T47D (cell line): ENCODE data around the gene LGALS8.

ENCODE experiments used
- DNase-seq, 2 experiments: peaks; one replicate each; pipeline versions ENCODE4 v3.0.0 to v3.0.0-alpha.2; 2011 to 2012; ENCODE audit warnings: low read depth in 1 of 2, low spot score in 1 of 2
- JUND ChIP-seq: IDR thresholded peaks from 2 replicates; pipeline ENCODE4 v1.6.1; 2012; ENCODE audit warnings: low read depth
- in situ Hi-C: cut with HindIII; loops from 2 replicates; pipeline ENCODE4 v1.10.0; 2016; ENCODE audit warnings: low sequenced_read_pairs, low pct_unique_long_range_greater_than_20kb

The LGALS8 gene

GRCh38 chr1:236535662-236536161, 11.9 kb downstream of the LGALS8 start:
- DNase-seq: no peak
- TF ChIP-seq JUND: no peak
- in situ Hi-C loops: no loop called here

GRCh38 chr1:236536540-236536939, 12.8 kb downstream of the LGALS8 start:
- no peak for TF ChIP-seq JUND
- DNase-seq: peak in 1 of 2 experiments; percentile 30
- in situ Hi-C loops: no loop called here

DNA sequence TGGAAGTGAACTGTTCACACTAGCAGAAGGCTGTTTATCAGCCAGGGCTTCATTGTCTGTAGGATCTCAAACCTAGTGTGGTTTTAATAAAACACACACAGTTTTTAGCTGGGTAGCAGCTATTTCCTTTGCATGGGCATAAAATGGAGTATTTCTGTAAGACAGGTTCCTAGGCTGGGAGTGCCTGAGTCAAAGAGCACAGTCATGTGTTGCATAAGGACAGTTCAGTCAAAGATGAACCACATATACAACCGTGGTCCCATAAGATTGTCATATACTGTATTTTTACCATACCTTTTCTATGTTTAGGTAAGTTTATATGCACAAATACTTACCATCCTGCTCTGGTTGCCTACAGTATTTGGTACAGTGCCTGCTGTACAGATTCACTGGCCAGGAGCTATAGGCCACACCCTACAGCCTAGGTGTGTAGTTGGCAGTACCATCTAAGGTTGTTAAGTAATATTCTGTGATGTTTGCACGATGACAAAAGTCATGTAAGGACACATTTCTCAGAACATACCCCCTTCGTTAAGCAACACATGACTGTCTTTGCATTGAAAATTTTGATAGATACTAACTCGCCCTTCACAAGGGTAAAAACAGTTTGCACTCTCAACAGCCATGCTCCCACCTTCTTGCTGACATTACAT, 17.2 kb downstream of the LGALS8 start:
- TF ChIP-seq JUND: no peak
- in situ Hi-C loops: no loop called here
- no peak for DNase-seq

DNA sequence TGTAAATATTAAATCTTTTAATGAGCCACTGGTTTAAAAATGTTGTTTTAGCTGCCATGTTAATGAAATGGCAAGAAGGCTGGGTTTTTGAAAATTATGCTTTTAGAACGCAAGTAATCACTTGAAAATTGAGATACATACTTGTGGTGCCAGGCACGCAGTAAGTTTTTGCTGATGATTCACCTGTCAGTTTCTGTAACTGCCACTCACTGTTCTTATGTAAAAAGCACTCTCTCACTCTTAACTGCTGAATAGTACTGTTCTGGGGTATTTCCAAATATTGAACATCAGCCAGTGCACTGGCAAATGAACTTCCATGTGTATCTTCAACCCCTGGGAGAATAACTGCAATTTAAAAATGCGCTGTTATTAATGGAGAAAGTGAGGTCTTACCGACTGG, 17.9 kb downstream of the LGALS8 start:
- in situ Hi-C loops: no loop called here
- TF ChIP-seq JUND: no peak
- DNase-seq: no peak

GRCh38 chr1:236543065-236543669, 19.4 kb downstream of the LGALS8 start:
- no peak for DNase-seq
- in situ Hi-C loops: no loop called here
- TF ChIP-seq JUND: no peak

GRCh38 chr1:236545621-236546169, 21.9 kb downstream of the LGALS8 start:
- in situ Hi-C loops: no loop called here
- no peak for TF ChIP-seq JUND
- DNase-seq: no peak

DNA sequence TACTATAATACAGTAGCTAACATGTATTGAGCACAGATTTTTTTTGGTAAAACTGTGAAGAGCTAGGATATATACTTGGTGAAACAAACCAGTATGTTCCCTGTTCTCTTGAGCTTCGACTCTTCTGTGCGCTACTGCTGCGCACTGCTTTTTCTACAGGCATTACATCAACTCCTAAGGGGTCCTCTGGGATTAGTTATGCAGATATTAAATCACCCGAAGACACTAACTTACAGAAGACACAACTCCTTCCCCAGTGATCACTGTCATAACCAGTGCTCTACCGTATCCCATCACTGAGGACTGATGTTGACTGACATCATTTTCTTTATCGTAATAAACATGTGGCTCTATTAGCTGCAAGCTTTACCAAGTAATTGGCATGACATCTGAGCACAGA, 24.7 kb downstream of the LGALS8 start:
- TF ChIP-seq JUND: no peak
- no peak for DNase-seq
- in situ Hi-C loops: no loop called here

- in situ Hi-C loops: no loop called here
- no peak for DNase-seq
- no peak for TF ChIP-seq JUND
Measured at GRCh38 chr1:236550961-236551851, 27.4 kb downstream of the LGALS8 start.

- no peak for DNase-seq
- TF ChIP-seq JUND: no peak
- in situ Hi-C loops: no loop called here
Measured at GRCh38 chr1:236552096-236552495, 28.3 kb downstream of the LGALS8 start.

DNA sequence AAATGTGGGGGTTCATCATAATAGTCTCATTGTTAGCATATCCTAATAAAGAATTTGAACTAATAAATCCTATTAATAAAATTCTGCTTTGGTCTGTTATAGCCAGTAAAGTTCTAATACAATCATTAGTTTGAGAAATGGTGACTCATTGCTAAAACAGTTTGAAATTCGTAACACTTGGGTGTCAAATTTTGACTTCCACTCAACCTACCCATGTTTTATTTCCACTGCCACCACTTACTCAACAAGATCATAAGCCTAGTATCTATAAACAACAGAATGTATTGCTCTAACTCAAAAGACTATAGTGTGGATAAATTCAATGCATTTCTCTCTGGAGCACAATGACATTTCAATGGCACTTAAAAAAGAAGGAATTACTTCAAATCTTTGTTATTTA, 29.1 kb downstream of the LGALS8 start:
- in situ Hi-C loops: no loop called here
- TF ChIP-seq JUND: no peak
- no peak for DNase-seq

GRCh38 chr1:236553370-236553769, 29.6 kb downstream of the LGALS8 start:
- in situ Hi-C loops: no loop called here
- DNase-seq: no peak
- no peak for TF ChIP-seq JUND

DNA sequence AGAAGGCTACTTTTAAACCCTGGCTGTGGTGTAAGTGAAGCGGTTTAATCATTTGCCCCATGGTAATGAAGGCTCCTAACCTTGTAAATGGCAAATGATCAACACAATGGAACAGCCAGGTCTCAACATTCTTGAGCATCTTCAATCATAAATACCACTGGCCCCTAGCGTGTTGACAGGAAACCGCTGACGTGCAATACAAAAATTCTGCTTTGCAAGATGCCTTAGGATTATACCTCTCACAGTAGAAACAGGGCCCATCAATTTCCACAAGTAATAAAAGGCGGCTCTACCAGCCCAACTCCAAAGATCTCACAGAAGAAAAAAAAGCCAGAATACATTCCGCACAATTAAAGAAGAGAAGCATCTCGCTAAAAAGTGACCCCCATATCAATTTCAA, 32.8 kb downstream of the LGALS8 start:
- TF ChIP-seq JUND: no peak
- in situ Hi-C loops: no loop called here
- no peak for DNase-seq
